HG03108 (cell line): Measurements from ENCODE around the gene MFSD12.

ENCODE experiments used
- ATAC-seq: cut with Tn5 transposase; IDR thresholded peaks from one replicate; pipeline ENCODE4 v1.9.1; 2021; ENCODE audit warnings: moderate library complexity; ENCODE audit not compliant: unreplicated experiment

The MFSD12 gene

GRCh38 chr19:3556978-3557460 is 367 bp downstream of the MFSD12 start:
- peak; percentile 16 for ATAC-seq

- no peak for ATAC-seq
Observed at GRCh38 chr19:3556423-3556977, 886 bp downstream of the MFSD12 start.

- ATAC-seq: no peak
Observed at GRCh38 chr19:3555653-3556422, 1.5 kb downstream of the MFSD12 start.

- ATAC-seq: no peak
Observed at GRCh38 chr19:3554254-3555083, 2.9 kb downstream of the MFSD12 start.

- ATAC-seq: no peak
Observed at GRCh38 chr19:3551792-3552095, 5.6 kb downstream of the MFSD12 start.

GRCh38 chr19:3550947-3551791 is 6.2 kb downstream of the MFSD12 start:
- no peak for ATAC-seq

- ATAC-seq: no peak
Observed at GRCh38 chr19:3549816-3550215, 7.6 kb downstream of the MFSD12 start.

GRCh38 chr19:3548606-3549005 is 8.8 kb downstream of the MFSD12 start:
- ATAC-seq: no peak

- no peak for ATAC-seq
Observed at GRCh38 chr19:3547767-3548282, 9.6 kb downstream of the MFSD12 start.

- no peak for ATAC-seq
Observed at GRCh38 chr19:3547301-3547731, 10.1 kb downstream of the MFSD12 start.

GRCh38 chr19:3546119-3546518 is 11.3 kb downstream of the MFSD12 start:
- no peak for ATAC-seq

GRCh38 chr19:3545669-3546034 is 11.7 kb downstream of the MFSD12 start:
- no peak for ATAC-seq

GRCh38 chr19:3544742-3545668 is 12.4 kb downstream of the MFSD12 start:
- ATAC-seq: no peak

GRCh38 chr19:3544058-3544376 is 13.4 kb downstream of the MFSD12 start:
- no peak for ATAC-seq

GRCh38 chr19:3543150-3544057 is 14.0 kb downstream of the MFSD12 start:
- no peak for ATAC-seq

GRCh38 chr19:3539756-3540118 is 17.6 kb downstream of the MFSD12 start:
- no peak for ATAC-seq

- ATAC-seq: no peak
Observed at GRCh38 chr19:3538965-3539755, 18.2 kb downstream of the MFSD12 start, which contains the start of gene TEKTIP1. Gene TEKTIP1, plus strand, starts transcription at chr19:3539174. Its CDS starts 4 bp downstream, at chr19:3539178.
